ENCODE results near the gene GRK5. TPM values are rescaled to one million over a fixed set of nuclear protein-coding genes. Genes with fewer than 3 reads are reported as not detected.
A peak's percentile ranks its signal among the peaks of the same experiment; 100 is the strongest.

GRK5 gene
- total RNA-seq, 4 donors from 2014 or later: 6.0 to 111 (median 9.5) TPM

DNA sequence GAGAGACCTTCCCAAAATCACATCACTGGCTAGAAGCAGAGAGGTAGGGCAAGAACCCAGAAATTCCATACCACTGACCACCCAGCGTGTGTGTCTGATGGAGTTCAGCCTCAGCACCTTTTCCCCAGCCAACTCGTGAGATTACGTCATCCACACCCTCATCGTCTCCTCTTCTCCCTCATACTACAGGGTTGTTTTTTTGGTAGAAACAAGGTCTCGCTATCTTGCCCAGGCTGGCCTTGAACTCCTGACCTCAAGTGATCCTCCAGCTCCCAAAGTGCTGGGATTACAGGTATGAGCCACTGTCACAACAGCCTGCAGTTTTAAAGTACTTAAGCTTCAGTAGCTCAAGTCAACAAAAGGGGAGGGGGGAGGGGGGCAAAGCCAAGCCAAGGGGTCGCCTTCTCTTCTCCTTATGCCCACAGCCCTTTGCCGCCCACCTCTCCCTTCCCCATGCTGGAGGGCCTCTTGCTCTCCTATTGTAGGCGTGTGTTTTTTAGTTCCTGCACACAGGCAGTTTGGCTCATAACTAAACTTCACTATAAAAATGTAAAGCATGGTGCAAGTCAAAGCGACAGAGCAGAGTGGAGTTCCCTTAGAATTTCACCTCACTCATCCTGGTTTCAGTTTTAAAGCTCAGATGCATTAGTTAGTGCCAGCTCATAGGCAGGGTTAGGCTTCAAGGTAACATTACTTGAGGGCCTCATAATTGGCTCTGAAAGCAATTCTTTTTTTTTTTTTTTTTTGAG, 23.5 kb upstream of the GRK5 start:
- Histone ChIP-seq H3K4me3 (no peak overlapping the region), H3K36me3 (no peaks in the 10 kb centered on the region), H3K4me1 (peaks cover 3 to 7% (median 5%) of the 10 kb centered on the region in 4 donors), H3K27ac (no peak overlapping the region), H3K9me3 (no peaks in the 10 kb centered on the region), H3K27me3 (no peaks in the 10 kb centered on the region)
- DNase-seq: no peak
- no peak for TF ChIP-seq CTCF (IDR thresholded peaks at IDR 0.05)
- TF ChIP-seq POLR2AphosphoS5 (IDR thresholded peaks at IDR 0.05): no peak
- WGBS, 2 donors (ENCODE audit: low coverage in 1 of 2): 51 to 72% methylated on average over 6 to 9 of the region's 9 CpGs
- intact Hi-C loops (cut with DNase I; ENCODE audit: low total_unique reads) (no loop called here), in situ Hi-C loops (cut with MboI; ENCODE audit: low pct_ligation_motif_present in 1 of 4, low pct_unique_long_range_greater_than_20kb in 1 of 4, low sequenced_read_pairs in 3 of 4) (no loop called here)

DNA sequence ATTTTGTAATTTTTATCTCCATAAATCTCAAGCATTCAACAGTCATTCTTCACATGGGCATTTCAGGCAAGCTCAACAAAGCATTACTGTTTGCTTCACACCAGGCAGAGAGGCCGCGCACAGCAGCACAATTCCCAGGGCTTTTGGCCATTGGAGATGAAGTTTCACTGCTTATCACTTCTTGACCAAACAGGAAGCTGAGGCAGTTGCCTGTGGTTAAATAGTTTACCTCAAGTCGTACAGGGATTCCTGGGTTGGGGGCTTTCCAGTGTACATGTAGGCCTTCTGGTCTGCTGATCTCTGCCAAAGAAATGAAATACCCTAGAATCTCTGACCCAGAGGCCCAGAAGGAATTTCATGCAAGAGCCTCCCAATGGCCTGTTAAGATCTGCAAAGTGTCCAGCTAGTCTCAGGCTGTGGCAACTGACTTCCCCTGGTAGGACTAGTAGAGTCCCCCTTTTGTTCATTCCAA, 17.5 kb upstream of the GRK5 start:
- no peak overlapping the region for H3K27ac ChIP-seq
- H3K36me3 ChIP-seq: no peaks in the 10 kb centered on the region
- no peak for DNase-seq
- H3K27me3 ChIP-seq: no peaks in the 10 kb centered on the region
- in situ Hi-C loops (cut with MboI; ENCODE audit: low pct_ligation_motif_present in 1 of 4, low pct_unique_long_range_greater_than_20kb in 1 of 4, low sequenced_read_pairs in 3 of 4) (loop anchor here in 3 of 4 donors (10.0 kb wide), 1 partner anchor 225 kb away; no protein-coding TSS in a partner anchor), intact Hi-C loops (cut with DNase I; ENCODE audit: low total_unique reads) (no loop called here)
- TF ChIP-seq POLR2AphosphoS5 (IDR thresholded peaks at IDR 0.05) (no peak), EP300 (IDR thresholded peaks at IDR 0.05; ENCODE audit: low read depth) (no peak), CTCF (IDR thresholded peaks at IDR 0.05) (no peak), POLR2A (IDR thresholded peaks at IDR 0.05) (no peak)
- 70% methylated on average over 3 of the region's 3 CpGs; no CpG with 5 or more reads in 1 of the 2 donors for WGBS, 2 donors (ENCODE audit: low coverage in 1 of 2)
- H3K4me1 ChIP-seq: peaks cover 0 to 6% (median 0%) of the 10 kb centered on the region in 4 donors
- no peaks in the 10 kb centered on the region for H3K9me3 ChIP-seq
- no peak overlapping the region for H3K4me3 ChIP-seq

GRCh38 chr10:119190353-119190752, 17.0 kb upstream of the GRK5 start:
- peaks cover 0 to 6% (median 0%) of the 10 kb centered on the region in 4 donors for H3K4me1 ChIP-seq
- 78 to 86% methylated on average over 1 to 4 of the region's 4 CpGs for WGBS, 2 donors (ENCODE audit: low coverage in 1 of 2)
- TF ChIP-seq POLR2A (IDR thresholded peaks at IDR 0.05) (no peak), EP300 (IDR thresholded peaks at IDR 0.05; ENCODE audit: low read depth) (no peak), CTCF (IDR thresholded peaks at IDR 0.05) (no peak), POLR2AphosphoS5 (IDR thresholded peaks at IDR 0.05) (peak in 1 of 3 donors; percentile 25)
- H3K4me3 ChIP-seq: no peak overlapping the region
- H3K27ac ChIP-seq: no peak overlapping the region
- in situ Hi-C loops (cut with MboI; ENCODE audit: low pct_ligation_motif_present in 1 of 4, low pct_unique_long_range_greater_than_20kb in 1 of 4, low sequenced_read_pairs in 3 of 4): loop anchor here in 3 of 4 donors (10.0 kb wide), 1 partner anchor 224 kb away; no protein-coding TSS in a partner anchor
- DNase-seq: no peak
- H3K9me3 ChIP-seq: no peaks in the 10 kb centered on the region
- intact Hi-C loops (cut with DNase I; ENCODE audit: low total_unique reads): no loop called here
- no peaks in the 10 kb centered on the region for H3K27me3 ChIP-seq
- no peaks in the 10 kb centered on the region for H3K36me3 ChIP-seq

- H3K27ac ChIP-seq: no peak overlapping the region
- no peaks in the 10 kb centered on the region for H3K36me3 ChIP-seq
- H3K4me1 ChIP-seq: peaks cover 0 to 6% (median 0%) of the 10 kb centered on the region in 4 donors
- DNase-seq: no peak
- in situ Hi-C loops (cut with MboI; ENCODE audit: low pct_ligation_motif_present in 1 of 4, low pct_unique_long_range_greater_than_20kb in 1 of 4, low sequenced_read_pairs in 3 of 4) (loop anchor here in 3 of 4 donors (10.0 kb wide), 1 partner anchor 224 kb away; no protein-coding TSS in a partner anchor), intact Hi-C loops (cut with DNase I; ENCODE audit: low total_unique reads) (no loop called here)
- no peak for TF ChIP-seq POLR2A (IDR thresholded peaks at IDR 0.05)
- H3K9me3 ChIP-seq: no peaks in the 10 kb centered on the region
- H3K27me3 ChIP-seq: no peaks in the 10 kb centered on the region
- no peak overlapping the region for H3K4me3 ChIP-seq
- 58 to 59% methylated on average over 5 of the region's 5 CpGs for WGBS, 2 donors (ENCODE audit: low coverage in 1 of 2)
These were observed 16.2 kb upstream of the GRK5 start for GRCh38 chr10:119190954-119191785.
